Loucy (cell line): ENCODE measurements around the gene MAP3K5.

Experiments used
- H2AFZ ChIP-seq: fragments of 200-600 bp; sonication (generic); 2 replicates; pipeline ENCODE4 v1.6.0; 2016; ENCODE audit warnings: antibody characterized with exemption, mild to moderate bottlenecking, low read length, moderate library complexity
- H3F3A ChIP-seq: fragments of 200-600 bp; 2 replicates; pipeline ENCODE4 v1.6.0; 2016; ENCODE audit warnings: antibody characterized with exemption, low read depth, mild to moderate bottlenecking
- H3K27me3 ChIP-seq: fragments of 200-600 bp; sonication (generic); 2 replicates; pipeline ENCODE4 v1.6.1; 2014; ENCODE audit warnings: low read length, mild to moderate bottlenecking; ENCODE audit not compliant: insufficient read depth, poor library complexity, severe bottlenecking
- H3K36me3 ChIP-seq: fragments of 200-600 bp; sonication (generic); 2 replicates; pipeline ENCODE4 v1.6.1; 2016; ENCODE audit warnings: low read length; ENCODE audit not compliant: insufficient read depth
- H3K4me1 ChIP-seq: fragments of 200-600 bp; sonication (generic); 2 replicates; pipeline ENCODE4 v1.5.1; 2014; ENCODE audit warnings: low read length, mild to moderate bottlenecking; ENCODE audit not compliant: insufficient read depth, poor library complexity, severe bottlenecking
- H3K4me2 ChIP-seq: fragments of 200-600 bp; sonication (generic); 2 replicates; pipeline ENCODE4 v1.6.0; 2014; ENCODE audit warnings: antibody characterized with exemption, low read length, low read depth, mild to moderate bottlenecking; ENCODE audit not compliant: poor library complexity, severe bottlenecking
- H3K4me3 ChIP-seq: fragments of 200-600 bp; sonication (generic); 2 replicates; pipeline ENCODE4 v1.5.1; 2014; ENCODE audit warnings: low read length, mild to moderate bottlenecking, mixed read lengths; ENCODE audit not compliant: poor library complexity, severe bottlenecking
- H3K79me2 ChIP-seq: fragments of 200-600 bp; sonication (generic); 2 replicates; pipeline ENCODE4 v1.6.1; 2014; ENCODE audit warnings: low read length; ENCODE audit not compliant: insufficient read depth
- H3K9ac ChIP-seq: fragments of 200-600 bp; sonication (generic); 2 replicates; pipeline ENCODE4 v1.6.0; 2014; ENCODE audit warnings: mild to moderate bottlenecking, low read depth, low read length, moderate library complexity; ENCODE audit not compliant: poor library complexity, severe bottlenecking
- H3K9me2 ChIP-seq: fragments of 200-600 bp; sonication (generic); replicated peaks from 2 replicates; pipeline ENCODE4 v1.6.1; 2016; ENCODE audit warnings: low read depth, low read length, mixed read lengths
- H3K9me3 ChIP-seq: fragments of 200-600 bp; sonication (generic); 2 replicates; pipeline ENCODE4 v1.6.1; 2014; ENCODE audit warnings: mild to moderate bottlenecking, antibody characterized with exemption, low read length, low read depth; ENCODE audit not compliant: insufficient read depth
- H4K20me1 ChIP-seq: fragments of 200-600 bp; sonication (generic); 2 replicates; pipeline ENCODE4 v1.6.0; 2014; ENCODE audit warnings: antibody characterized with exemption, low read length, mild to moderate bottlenecking; ENCODE audit not compliant: insufficient read depth, poor library complexity, severe bottlenecking
- CTCF ChIP-seq: fragments of 200-600 bp; sonication (generic); conservative IDR thresholded peaks from 2 replicates; pipeline ENCODE4 v1.5.1; 2014; ENCODE audit warnings: mild to moderate bottlenecking, antibody characterized with exemption, low read length
- EZH2phosphoT487 ChIP-seq: fragments of 200-600 bp; IDR thresholded peaks from 2 replicates; pipeline ENCODE4 v1.6.1; 2018; ENCODE audit warnings: antibody characterized with exemption, mild to moderate bottlenecking, moderate library complexity, borderline replicate concordance

Gene MAP3K5

DNA sequence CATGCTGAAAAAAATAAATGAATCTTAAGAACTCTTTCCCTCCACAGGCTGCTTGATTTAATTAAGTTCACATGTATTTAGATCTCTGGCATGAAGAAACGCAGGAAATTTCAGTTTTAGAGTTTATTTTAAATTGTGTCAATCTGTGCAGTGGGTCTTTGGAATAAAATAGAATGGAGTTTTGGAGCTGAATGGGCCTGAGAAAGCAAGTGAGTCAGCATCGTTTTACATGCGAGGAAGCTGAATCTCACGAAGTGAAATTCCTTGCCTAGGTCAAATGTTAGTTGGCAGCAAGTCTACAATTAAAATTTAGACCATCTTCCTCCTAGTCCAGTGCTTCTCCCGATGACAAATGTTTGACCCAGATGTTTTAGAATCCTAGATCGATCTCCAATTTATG lies 264.4 kb downstream of the MAP3K5 start:
- Histone ChIP-seq H3K9me3 (no peaks in the 10 kb centered on the region), H2AFZ (no peak overlapping the region), H3K27me3 (no peaks in the 10 kb centered on the region), H3K4me3 (no peak overlapping the region), H3F3A (no peaks in the 10 kb centered on the region), H3K4me2 (no peak overlapping the region), H3K4me1 (no peaks in the 10 kb centered on the region), H4K20me1 (no peaks in the 10 kb centered on the region), H3K9ac (no peak overlapping the region), H3K36me3 (no peaks in the 10 kb centered on the region), H3K79me2 (no peaks in the 10 kb centered on the region), H3K9me2 (no peaks in the 10 kb centered on the region)
- TF ChIP-seq EZH2phosphoT487, result no peak
- no peak for TF ChIP-seq CTCF

DNA sequence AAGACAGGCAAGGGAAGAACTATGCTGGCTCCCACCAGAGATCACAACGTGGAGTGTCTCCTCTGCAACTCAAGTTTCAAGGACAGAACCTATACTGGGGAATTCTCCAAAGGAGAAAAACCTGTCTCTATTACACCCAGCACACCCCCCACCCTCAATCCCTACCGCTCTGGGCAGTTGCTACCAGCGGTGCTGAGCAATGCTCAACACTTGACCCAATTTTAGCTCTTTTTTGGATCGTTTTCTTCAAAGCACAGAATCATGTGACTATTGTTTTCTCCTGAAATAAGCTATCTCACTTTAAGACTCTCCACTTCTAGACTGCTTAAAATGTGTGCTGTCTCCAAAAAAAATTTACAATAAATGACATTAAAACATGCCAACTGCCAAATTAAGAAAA lies 265.3 kb downstream of the MAP3K5 start:
- no peaks in the 10 kb centered on the region for H3K79me2 ChIP-seq
- H4K20me1 ChIP-seq, result no peaks in the 10 kb centered on the region
- 0 out of 2 replicates have a peak overlapping the region, but pooled peaks have one; percentile 12 for H2AFZ ChIP-seq
- H3F3A ChIP-seq, result no peaks in the 10 kb centered on the region
- no peak for TF ChIP-seq CTCF
- TF ChIP-seq EZH2phosphoT487, result no peak
- H3K36me3 ChIP-seq, result no peaks in the 10 kb centered on the region
- H3K9me3 ChIP-seq, result no peaks in the 10 kb centered on the region
- no peaks in the 10 kb centered on the region for H3K27me3 ChIP-seq
- H3K4me3 ChIP-seq, result no peak overlapping the region
- H3K4me2 ChIP-seq, result no peak overlapping the region
- no peaks in the 10 kb centered on the region for H3K9me2 ChIP-seq
- H3K9ac ChIP-seq, result no peak overlapping the region
- no peaks in the 10 kb centered on the region for H3K4me1 ChIP-seq

DNA sequence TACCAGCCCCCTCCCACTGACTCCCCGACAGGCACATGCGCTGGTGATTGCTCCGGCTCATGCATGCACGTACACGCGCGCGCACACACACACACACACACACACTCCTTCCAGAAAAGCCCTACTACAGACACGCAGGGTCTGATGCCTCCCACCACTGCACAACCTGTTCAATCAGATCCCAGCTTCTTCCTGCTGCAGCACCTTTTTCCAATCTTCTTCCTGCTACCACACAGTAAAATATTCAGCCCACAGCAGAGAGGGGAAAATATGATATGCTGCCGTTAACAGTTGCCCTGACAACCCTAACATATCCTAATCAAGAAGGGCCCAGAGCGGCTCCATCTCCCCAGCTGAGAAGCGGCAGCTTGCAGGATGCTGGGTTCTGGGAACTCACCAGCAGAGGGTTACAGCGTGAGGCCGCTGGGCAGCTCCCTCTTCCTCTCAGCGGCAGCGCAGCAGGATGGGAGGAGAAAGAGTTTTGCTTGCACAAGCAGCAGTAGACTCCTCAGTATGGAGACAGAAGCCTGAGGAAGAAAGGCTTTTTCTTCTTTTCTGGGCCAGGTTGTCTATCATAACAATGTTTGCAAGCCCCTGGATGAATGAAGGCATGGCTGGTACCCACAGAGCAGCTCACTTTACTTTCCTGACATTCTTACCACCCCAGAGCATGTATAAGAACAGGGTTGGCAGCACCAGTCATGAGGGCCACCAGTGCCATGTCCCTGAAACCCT lies 265.9 kb downstream of the MAP3K5 start:
- Histone ChIP-seq H3K4me2 (no peak overlapping the region), H3K79me2 (no peaks in the 10 kb centered on the region)

More for the DNA sequence above, 265.9 kb downstream of the MAP3K5 start:
- no peaks in the 10 kb centered on the region for H4K20me1 ChIP-seq
- H3K27me3 ChIP-seq, result no peaks in the 10 kb centered on the region
- H3K9ac ChIP-seq, result no peak overlapping the region
- H3K4me3 ChIP-seq, result no peak overlapping the region
- no peak for TF ChIP-seq EZH2phosphoT487
- no peaks in the 10 kb centered on the region for H3K4me1 ChIP-seq
- no peaks in the 10 kb centered on the region for H3K9me2 ChIP-seq
- no peaks in the 10 kb centered on the region for H3F3A ChIP-seq
- H2AFZ ChIP-seq, result peak overlapping the region; percentile 12; the same call in 1 of the 2 replicates
- H3K9me3 ChIP-seq, result no peaks in the 10 kb centered on the region
- H3K36me3 ChIP-seq, result no peaks in the 10 kb centered on the region
